Smooth muscle cell (in vitro differentiated cells): ENCODE measurements around the gene MAGEF1. TPM values are rescaled to one million over a fixed set of nuclear protein-coding genes. Genes with fewer than 3 reads are reported as not detected.

Experiments
- DNase-seq: peaks from one replicate; lab custom pipeline; 2025; ENCODE audit not compliant: unreplicated experiment; lab: John Stamatoyannopoulos, UW
- H2AFZ ChIP-seq: fragments of 200-600 bp; sonication (generic); 2 replicates; pipeline ENCODE4 v1.6.0; 2016; ENCODE audit warnings: antibody characterized with exemption, low read depth, mild to moderate bottlenecking
- H3F3A ChIP-seq: fragments of 200-600 bp; sonication (generic); 2 replicates; pipeline ENCODE4 v1.6.0; 2017; ENCODE audit warnings: antibody characterized with exemption, low read depth
- H3K27ac ChIP-seq: fragments of 200-600 bp; sonication (generic); 2 replicates; pipeline ENCODE4 v1.5.1; 2016; ENCODE audit warnings: low read depth, mild to moderate bottlenecking
- H3K27me3 ChIP-seq: fragments of 200-600 bp; sonication (generic); 2 replicates; pipeline ENCODE4 v1.6.1; 2016; ENCODE audit warnings: low read depth, mild to moderate bottlenecking
- H3K36me3 ChIP-seq: fragments of 200-600 bp; sonication (generic); 2 replicates; pipeline ENCODE4 v1.5.1; 2016; ENCODE audit warnings: low read depth
- H3K4me1 ChIP-seq: fragments of 200-600 bp; sonication (generic); 2 replicates; pipeline ENCODE4 v1.5.1; 2016; ENCODE audit warnings: low read depth
- H3K4me2 ChIP-seq: fragments of 200-600 bp; sonication (generic); 2 replicates; pipeline ENCODE4 v1.6.0; 2016; ENCODE audit warnings: mild to moderate bottlenecking
- H3K4me3 ChIP-seq: fragments of 200-600 bp; sonication (generic); 2 replicates; pipeline ENCODE4 v1.5.1; 2016; ENCODE audit warnings: mild to moderate bottlenecking
- H3K79me2 ChIP-seq: fragments of 200-600 bp; sonication (generic); 2 replicates; pipeline ENCODE4 v1.6.0; 2016; ENCODE audit warnings: low read depth, mild to moderate bottlenecking
- H3K9ac ChIP-seq: fragments of 200-600 bp; sonication (generic); 2 replicates; pipeline ENCODE4 v1.6.0; 2016; ENCODE audit warnings: low read depth
- H3K9me3 ChIP-seq: fragments of 200-600 bp; sonication (generic); replicated peaks from 2 replicates; pipeline ENCODE4 v1.5.1; 2016; ENCODE audit warnings: low read depth
- H4K20me1 ChIP-seq: fragments of 200-600 bp; sonication (generic); 2 replicates; pipeline ENCODE4 v1.6.0; 2016; ENCODE audit warnings: low read depth
- WGBS: methylation state at CpG from one replicate; pipeline ENCODE4 v1.1.7; 2016; ENCODE audit warnings: low lambda C conversion rate; 5-methylcytosine and 5-hydroxymethylcytosine counted together
- polyA plus RNA-seq: library from polyadenylated mRNA; unstranded; fragments of >200 nt; fragmentation: Nextera tagmentation; extraction: Ambion mirVana; gene quantifications from 2 replicates; pipeline ENCODE4 v1.2.1, GENCODE V29; 2016
- total RNA-seq: library from RNA; depleted of rRNA; stranded (reverse); fragments of >200 nt; gene quantifications from 2 replicates; pipeline ENCODE4 v1.2.3, GENCODE V29; 2014
- TF ChIP-seq, protein P1 (sequence below): fragments of 200-600 bp; sonication (generic); IDR thresholded peaks from 2 replicates; pipeline ENCODE4 v1.5.1; 2017; ENCODE audit warnings: borderline replicate concordance, mild to moderate bottlenecking, antibody characterized with exemption; ENCODE audit not compliant: insufficient read depth, poor library complexity, severe bottlenecking

MAGEF1 gene
- total and polyA plus RNA-seq, 2 experiments from 2014 or later, result 37.0 to 52.7 TPM

DNA sequence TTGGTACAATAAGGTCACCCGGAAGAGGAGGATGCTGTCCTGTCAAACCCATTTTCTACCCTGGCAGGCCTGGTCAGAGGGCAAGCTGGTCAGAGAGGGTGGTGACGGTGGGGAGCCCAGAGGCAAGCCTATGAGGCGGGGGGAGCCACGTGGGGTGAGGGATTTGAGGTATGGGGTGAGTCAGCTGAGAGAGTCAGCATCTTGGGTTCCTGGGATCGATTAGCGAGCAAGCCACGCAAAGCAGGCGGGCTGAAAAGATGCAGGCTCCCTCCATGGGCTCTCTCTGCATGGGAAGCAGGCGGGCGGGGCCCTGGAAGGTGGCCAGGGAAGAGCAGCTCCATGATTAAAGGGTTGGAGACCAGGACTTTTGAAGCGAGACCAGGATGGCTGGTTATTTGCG, 48.1 kb downstream of the MAGEF1 start:
- Histone ChIP-seq H3K4me1 (peaks cover 22% of the 10 kb centered on the region), H3K36me3 (no peaks in the 10 kb centered on the region), H4K20me1 (no peaks in the 10 kb centered on the region), H3K4me3 (no peak overlapping the region), H3K27ac (no peak overlapping the region), H2AFZ (no peak overlapping the region), H3K9ac (no peak overlapping the region), H3K9me3 (no peaks in the 10 kb centered on the region), H3K4me2 (no peak overlapping the region), H3F3A (no peaks in the 10 kb centered on the region), H3K79me2 (no peaks in the 10 kb centered on the region), H3K27me3 (no peaks in the 10 kb centered on the region)
- DNase-seq, result no peak
- TF ChIP-seq, protein P1, sequence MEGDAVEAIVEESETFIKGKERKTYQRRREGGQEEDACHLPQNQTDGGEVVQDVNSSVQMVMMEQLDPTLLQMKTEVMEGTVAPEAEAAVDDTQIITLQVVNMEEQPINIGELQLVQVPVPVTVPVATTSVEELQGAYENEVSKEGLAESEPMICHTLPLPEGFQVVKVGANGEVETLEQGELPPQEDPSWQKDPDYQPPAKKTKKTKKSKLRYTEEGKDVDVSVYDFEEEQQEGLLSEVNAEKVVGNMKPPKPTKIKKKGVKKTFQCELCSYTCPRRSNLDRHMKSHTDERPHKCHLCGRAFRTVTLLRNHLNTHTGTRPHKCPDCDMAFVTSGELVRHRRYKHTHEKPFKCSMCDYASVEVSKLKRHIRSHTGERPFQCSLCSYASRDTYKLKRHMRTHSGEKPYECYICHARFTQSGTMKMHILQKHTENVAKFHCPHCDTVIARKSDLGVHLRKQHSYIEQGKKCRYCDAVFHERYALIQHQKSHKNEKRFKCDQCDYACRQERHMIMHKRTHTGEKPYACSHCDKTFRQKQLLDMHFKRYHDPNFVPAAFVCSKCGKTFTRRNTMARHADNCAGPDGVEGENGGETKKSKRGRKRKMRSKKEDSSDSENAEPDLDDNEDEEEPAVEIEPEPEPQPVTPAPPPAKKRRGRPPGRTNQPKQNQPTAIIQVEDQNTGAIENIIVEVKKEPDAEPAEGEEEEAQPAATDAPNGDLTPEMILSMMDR, result no peak
- 87% methylated on average over 12 of the region's 12 CpGs for WGBS

DNA sequence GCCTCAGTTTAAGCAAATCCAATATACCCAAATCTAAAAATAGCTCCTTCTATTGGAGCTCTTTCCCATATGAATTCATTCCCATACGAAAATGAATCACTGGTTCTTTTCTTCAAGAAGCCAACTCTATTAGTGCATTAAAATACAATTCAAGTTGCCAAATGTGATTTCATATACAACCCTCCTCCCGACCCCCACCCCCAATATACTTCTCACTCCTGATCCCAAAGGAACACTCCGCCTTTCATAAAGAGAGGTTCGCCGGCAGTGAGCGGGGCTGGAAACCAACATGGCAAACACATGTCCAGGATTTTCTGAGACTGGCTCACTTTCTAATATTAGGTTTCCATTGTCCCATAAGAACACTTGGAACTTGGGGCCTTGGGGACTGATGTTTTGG, 48.5 kb downstream of the MAGEF1 start:
- Histone ChIP-seq H3K4me2 (no peak overlapping the region), H3K79me2 (no peaks in the 10 kb centered on the region), H4K20me1 (no peaks in the 10 kb centered on the region), H3K27ac (no peak overlapping the region), H3K4me1 (peaks cover 26% of the 10 kb centered on the region), H3K36me3 (no peaks in the 10 kb centered on the region), H3K4me3 (no peak overlapping the region), H3K27me3 (no peaks in the 10 kb centered on the region), H2AFZ (no peak overlapping the region), H3K9ac (no peak overlapping the region), H3F3A (no peaks in the 10 kb centered on the region), H3K9me3 (no peaks in the 10 kb centered on the region)
- TF ChIP-seq, protein P1, result no peak
- WGBS, result 96% methylated on average over 6 of the region's 6 CpGs
- no peak for DNase-seq

DNA sequence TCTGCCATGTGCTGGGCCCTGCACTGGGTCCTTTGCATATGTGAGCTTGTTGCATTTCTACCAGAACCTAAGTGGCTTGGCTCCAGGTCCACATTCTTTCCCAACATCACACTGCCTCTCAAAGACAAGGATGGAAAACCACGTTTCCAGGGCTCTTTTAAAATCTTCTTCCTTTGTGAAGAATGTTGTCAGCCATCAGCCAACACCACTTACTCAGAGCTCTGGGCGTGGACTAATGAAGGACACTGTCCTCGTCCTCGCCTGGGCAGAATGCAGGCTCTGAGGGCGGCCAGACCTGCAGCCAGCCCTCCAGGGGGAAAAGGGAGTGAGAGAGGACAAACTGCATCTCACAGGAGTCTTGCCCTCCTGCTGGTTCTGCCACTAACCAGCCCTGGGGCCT, 49.7 kb downstream of the MAGEF1 start:
- Histone ChIP-seq H3K4me1 (peaks cover 27% of the 10 kb centered on the region), H3K4me3 (no peak overlapping the region), H2AFZ (no peak overlapping the region), H3K79me2 (no peaks in the 10 kb centered on the region), H3K9ac (no peak overlapping the region), H3K4me2 (no peak overlapping the region), H3K27ac (no peak overlapping the region), H3K36me3 (no peaks in the 10 kb centered on the region), H4K20me1 (no peaks in the 10 kb centered on the region), H3K9me3 (no peaks in the 10 kb centered on the region), H3K27me3 (no peaks in the 10 kb centered on the region), H3F3A (no peaks in the 10 kb centered on the region)
- TF ChIP-seq, protein P1, result no peak
- 47% methylated on average over 5 of the region's 5 CpGs for WGBS
- DNase-seq, result no peak

DNA sequence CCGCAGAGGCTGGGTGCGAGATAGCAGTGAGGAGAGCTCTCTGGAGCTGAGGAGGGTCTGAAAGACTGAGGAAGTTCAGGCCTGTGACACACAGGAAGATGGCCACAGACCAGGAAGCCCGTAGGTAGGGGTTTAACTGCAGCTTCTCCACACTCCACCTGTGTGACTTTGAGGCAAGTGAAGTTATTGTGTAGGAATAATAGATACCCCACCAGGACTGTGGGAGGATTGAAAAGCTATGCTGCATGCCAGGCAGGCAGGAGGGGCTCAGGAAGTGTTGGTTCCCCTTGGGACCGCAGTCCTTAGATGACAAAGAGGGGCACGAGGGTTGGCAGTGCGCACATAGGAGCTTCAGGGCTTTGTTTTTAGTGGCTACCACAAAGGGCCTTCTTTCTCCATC, 50.9 kb downstream of the MAGEF1 start:
- no peaks in the 10 kb centered on the region for H3K9me3 ChIP-seq
- H3F3A ChIP-seq, result no peaks in the 10 kb centered on the region
- H3K4me2 ChIP-seq, result no peak overlapping the region
- H3K4me1 ChIP-seq, result peaks cover 33% of the 10 kb centered on the region
- no peak overlapping the region for H3K27ac ChIP-seq
- H3K36me3 ChIP-seq, result no peaks in the 10 kb centered on the region
- H4K20me1 ChIP-seq, result no peaks in the 10 kb centered on the region
- H3K9ac ChIP-seq, result no peak overlapping the region
- TF ChIP-seq, protein P1, result no peak
- no peak overlapping the region for H3K4me3 ChIP-seq
- WGBS, result 95% methylated on average over 6 of the region's 6 CpGs
- H2AFZ ChIP-seq, result no peak overlapping the region
- no peaks in the 10 kb centered on the region for H3K27me3 ChIP-seq
- no peaks in the 10 kb centered on the region for H3K79me2 ChIP-seq
- no peak for DNase-seq
